ENCODE data around the gene ZRANB3.

The ZRANB3 gene

GRCh38 chr2:135256531-135257260 is 274.3 kb downstream of the ZRANB3 start:
- no peak for DNase-seq (ENCODE audit: extremely low read depth in 1 of 2, low read depth in 1 of 2)

- no peak for DNase-seq (ENCODE audit: extremely low read depth in 1 of 2, low read depth in 1 of 2)
These were observed 275.8 kb downstream of the ZRANB3 start for GRCh38 chr2:135255208-135255607.

GRCh38 chr2:135252805-135253458 is 278.1 kb downstream of the ZRANB3 start:
- DNase-seq (ENCODE audit: extremely low read depth in 1 of 2, low read depth in 1 of 2): no peak

- DNase-seq (ENCODE audit: extremely low read depth in 1 of 2, low read depth in 1 of 2): no peak
These were observed 282.4 kb downstream of the ZRANB3 start for GRCh38 chr2:135248611-135249010.

GRCh38 chr2:135246711-135247270 is 284.2 kb downstream of the ZRANB3 start:
- DNase-seq (ENCODE audit: extremely low read depth in 1 of 2, low read depth in 1 of 2): no peak

- no peak for DNase-seq (ENCODE audit: extremely low read depth in 1 of 2, low read depth in 1 of 2)
These were observed 285.9 kb downstream of the ZRANB3 start for GRCh38 chr2:135245071-135245470.

GRCh38 chr2:135238651-135239050 is 292.4 kb downstream of the ZRANB3 start:
- no peak for DNase-seq (ENCODE audit: extremely low read depth in 1 of 2, low read depth in 1 of 2)

- DNase-seq (ENCODE audit: extremely low read depth in 1 of 2, low read depth in 1 of 2): no peak
These were observed 300.9 kb downstream of the ZRANB3 start for GRCh38 chr2:135230150-135230549.

GRCh38 chr2:135227386-135227785 is 303.6 kb downstream of the ZRANB3 start:
- no peak for DNase-seq (ENCODE audit: extremely low read depth in 1 of 2, low read depth in 1 of 2)

- no peak for DNase-seq (ENCODE audit: extremely low read depth in 1 of 2, low read depth in 1 of 2)
These were observed 304.1 kb downstream of the ZRANB3 start for GRCh38 chr2:135226961-135227360.

- DNase-seq (ENCODE audit: extremely low read depth in 1 of 2, low read depth in 1 of 2): no peak
These were observed 305.2 kb downstream of the ZRANB3 start for GRCh38 chr2:135225781-135226180.

GRCh38 chr2:135219226-135219625 is 311.8 kb downstream of the ZRANB3 start:
- no peak for DNase-seq (ENCODE audit: extremely low read depth in 1 of 2, low read depth in 1 of 2)

GRCh38 chr2:135218426-135218825 is 312.6 kb downstream of the ZRANB3 start:
- DNase-seq (ENCODE audit: extremely low read depth in 1 of 2, low read depth in 1 of 2): no peak

- DNase-seq (ENCODE audit: extremely low read depth in 1 of 2, low read depth in 1 of 2): no peak
These were observed 318.3 kb downstream of the ZRANB3 start for GRCh38 chr2:135212757-135213156.

GRCh38 chr2:135208016-135208415 is 323.0 kb downstream of the ZRANB3 start:
- DNase-seq (ENCODE audit: extremely low read depth in 1 of 2, low read depth in 1 of 2): no peak

GRCh38 chr2:135203944-135204343 is 327.1 kb downstream of the ZRANB3 start:
- no peak for DNase-seq (ENCODE audit: extremely low read depth in 1 of 2, low read depth in 1 of 2)

- no peak for DNase-seq (ENCODE audit: extremely low read depth in 1 of 2, low read depth in 1 of 2)
These were observed 328.3 kb downstream of the ZRANB3 start for GRCh38 chr2:135202751-135203150.

GRCh38 chr2:135198481-135198880 is 332.5 kb downstream of the ZRANB3 start:
- DNase-seq (ENCODE audit: extremely low read depth in 1 of 2, low read depth in 1 of 2): no peak

- no peak for DNase-seq (ENCODE audit: extremely low read depth in 1 of 2, low read depth in 1 of 2)
These were observed 340.2 kb downstream of the ZRANB3 start for GRCh38 chr2:135190799-135191198.

- DNase-seq (ENCODE audit: extremely low read depth in 1 of 2, low read depth in 1 of 2): no peak
These were observed 341.9 kb downstream of the ZRANB3 start for GRCh38 chr2:135189148-135189547.

- no peak for DNase-seq (ENCODE audit: extremely low read depth in 1 of 2, low read depth in 1 of 2)
These were observed 343.7 kb downstream of the ZRANB3 start for GRCh38 chr2:135187270-135187669.

- no peak for DNase-seq (ENCODE audit: extremely low read depth in 1 of 2, low read depth in 1 of 2)
These were observed 345.0 kb downstream of the ZRANB3 start for GRCh38 chr2:135186054-135186453.
